HepG2 (cell line): ENCODE data around the gene PMEPA1. TPM values are rescaled to one million over a fixed set of nuclear protein-coding genes. Genes with fewer than 3 reads are reported as not detected.
A peak's percentile ranks its signal among the peaks of the same experiment; 100 is the strongest.

Source experiments
- ATAC-seq: fragments of 200-7000 bp; cut with Tn5 transposase; 3 replicates; pipeline ENCODE4 v1.9.1; 2020; ENCODE audit warnings: mild to moderate bottlenecking, moderate library complexity
- BruUV-seq: library from RNA; stranded (reverse); fragments of 400-500 nt; replicated peaks from 2 replicates; lab custom pipeline; 2021; lab: Mats Ljungman, UMichigan
- CTCF ChIA-PET: fragments of 300-600 bp; formaldehyde crosslinking; extraction: SDS; loops from one replicate; lab custom pipeline; 2021; ENCODE audit warnings: low total read pairs, inconsistent platforms, low intra/inter-chr PET ratio; lab: Yijun Ruan, JAX
- POLR2A ChIA-PET: fragments of 350-600 bp; sonication (Branson Sonifier 250); formaldehyde crosslinking; loops from one replicate; lab custom pipeline; 2020; ENCODE audit warnings: antibody characterized with exemption, inconsistent platforms; lab: Yijun Ruan, JAX
- DNase-seq: peaks from one replicate; pipeline ENCODE4 v3.0.0-alpha.2; 2015; ENCODE audit warnings: low spot score
- FAIRE-seq: peaks from 3 replicates; lab custom pipeline; 2011; peaks lifted over from hg19 to GRCh38; lab: Jason Lieb, UNC
- H2AFZ ChIP-seq: one replicate; pipeline ENCODE4 v1.6.1; 2011; ENCODE audit warnings: low read length, inconsistent platforms
- H3K27ac ChIP-seq: fragments of 300-600 bp; 3 replicates; pipeline ENCODE4 v1.8.0; 2011; ENCODE audit warnings: mixed run types, mild to moderate bottlenecking, mixed read lengths, low read length, inconsistent platforms; ENCODE audit not compliant: insufficient read depth; ENCODE audit errors: extremely low read length
- H3K27me3 ChIP-seq, 2 experiments: fragments of 200-600 bp in 1 of 2; 2 replicates in 1 of 2; 3 replicates in 1 of 2; pipeline versions ENCODE4 v1.6.0 to v1.8.0; 2011; ENCODE audit warnings: low read length in 2 of 2, mild to moderate bottlenecking in 2 of 2, moderate library complexity in 2 of 2, inconsistent platforms in 1 of 2; ENCODE audit not compliant: insufficient read depth in 2 of 2, control insufficient read depth in 1 of 2
- H3K36me3 ChIP-seq, 2 experiments: fragments of 200-600 bp in 1 of 2; replicated peaks in 1 of 2; 2 replicates in 1 of 2; 3 replicates in 1 of 2; pipeline versions ENCODE4 v1.5.1 to v1.8.0; 2011; ENCODE audit warnings: low read length in 2 of 2, inconsistent platforms in 1 of 2; ENCODE audit not compliant: insufficient read depth in 2 of 2, control insufficient read depth in 1 of 2
- H3K4me1 ChIP-seq: 2 replicates; pipeline ENCODE4 v1.5.1; 2012; ENCODE audit warnings: low read length, inconsistent platforms; ENCODE audit not compliant: insufficient read depth
- H3K4me2 ChIP-seq: 2 replicates; pipeline ENCODE4 v1.6.0; 2011; ENCODE audit warnings: low read depth, low read length, inconsistent platforms
- H3K4me3 ChIP-seq, 3 experiments: fragments of 200-600 bp in 1 of 3; sonication (generic), shearing (Covaris generic) in 1 of 3; replicated peaks in 1 of 3; 2 replicates each; pipeline ENCODE4 v1.5.1; 2011 to 2016; ENCODE audit warnings: low read length in 3 of 3, inconsistent platforms in 2 of 3, low read depth in 2 of 3, mild to moderate bottlenecking in 2 of 3, control low read depth in 1 of 3, mixed read lengths in 1 of 3; ENCODE audit not compliant: insufficient read depth in 1 of 3
- H3K79me2 ChIP-seq: one replicate; pipeline ENCODE4 v1.6.1; 2011; ENCODE audit warnings: low read length, inconsistent platforms; ENCODE audit not compliant: insufficient read depth
- H3K9ac ChIP-seq: 2 replicates; pipeline ENCODE4 v1.6.0; 2011; ENCODE audit warnings: mild to moderate bottlenecking, low read depth, low read length, inconsistent platforms; ENCODE audit not compliant: insufficient read depth
- H3K9me3 ChIP-seq: 2 replicates; pipeline ENCODE4 v1.5.1; 2012; ENCODE audit warnings: mild to moderate bottlenecking, low read length
- H4K20me1 ChIP-seq: 2 replicates; pipeline ENCODE4 v1.6.0; 2011; ENCODE audit warnings: inconsistent platforms, mild to moderate bottlenecking, low read length, moderate library complexity; ENCODE audit not compliant: insufficient read depth
- ARID2 ChIP-seq: sonication (generic); formaldehyde crosslinking; IDR thresholded peaks from 2 replicates; pipeline ENCODE4 v1.8.1; 2022; ENCODE audit warnings: mild to moderate bottlenecking, missing genetic modification reagents, borderline replicate concordance
- EEA1 ChIP-seq: sonication (generic); formaldehyde crosslinking; IDR thresholded peaks from 2 replicates; pipeline ENCODE4 v1.5.1; 2020; ENCODE audit warnings: mild to moderate bottlenecking, missing genetic modification reagents, borderline replicate concordance
- EZH2 ChIP-seq: conservative IDR thresholded peaks from 2 replicates; pipeline ENCODE4 v1.6.1; 2012; ENCODE audit warnings: mild to moderate bottlenecking, low read depth, low read length, moderate library complexity
- GATA4 ChIP-seq: sonication (generic); IDR thresholded peaks from 2 replicates; pipeline ENCODE4 v1.6.1; 2016; ENCODE audit warnings: antibody characterized with exemption, low read depth, borderline replicate concordance
- IRX3 ChIP-seq: sonication (generic); formaldehyde crosslinking; IDR thresholded peaks from 2 replicates; pipeline ENCODE4 v1.8.1; 2023; ENCODE audit warnings: mild to moderate bottlenecking, low read depth, missing genetic modification reagents, borderline replicate concordance
- KDM2A ChIP-seq: sonication (generic); formaldehyde crosslinking; IDR thresholded peaks from 2 replicates; pipeline ENCODE4 v1.4.0; 2020; ENCODE audit warnings: low read depth, missing genetic modification reagents, borderline replicate concordance
- REPIN1 ChIP-seq: sonication (generic); formaldehyde crosslinking; IDR thresholded peaks from 2 replicates; pipeline ENCODE4 v1.8.0; 2022; ENCODE audit warnings: missing genetic modification reagents, low read depth, mild to moderate bottlenecking, borderline replicate concordance
- RORA ChIP-seq: sonication (generic); formaldehyde crosslinking; IDR thresholded peaks from 2 replicates; pipeline ENCODE4 v1.5.0; 2020; ENCODE audit warnings: mild to moderate bottlenecking, missing genetic modification reagents, moderate library complexity
- TBL1XR1 ChIP-seq: fragments of 150-350 bp; IDR thresholded peaks from 2 replicates; pipeline ENCODE4 v1.6.1; 2014; ENCODE audit warnings: borderline replicate concordance, low read length; ENCODE audit not compliant: partially characterized antibody
- TEAD3 ChIP-seq: optimal IDR thresholded peaks from 2 replicates; pipeline ENCODE3; 2016; ENCODE audit warnings: borderline replicate concordance
- YEATS4 ChIP-seq: sonication (generic); formaldehyde crosslinking; IDR thresholded peaks from 2 replicates; pipeline ENCODE4 v1.4.0; 2020; ENCODE audit warnings: missing genetic modification reagents, borderline replicate concordance
- ZMAT3 ChIP-seq: sonication (generic); formaldehyde crosslinking; conservative IDR thresholded peaks from 2 replicates; pipeline ENCODE4 v1.7.0; 2021; ENCODE audit warnings: missing genetic modification reagents
- ZNF235 ChIP-seq: sonication (generic); formaldehyde crosslinking; IDR thresholded peaks from 2 replicates; pipeline ENCODE4 v1.8.1; 2023; ENCODE audit warnings: mild to moderate bottlenecking, missing genetic modification reagents, borderline replicate concordance
- ZNF354B ChIP-seq: sonication (generic); formaldehyde crosslinking; IDR thresholded peaks from 2 replicates; pipeline ENCODE4 v1.8.0; 2022; ENCODE audit warnings: mild to moderate bottlenecking, missing genetic modification reagents
- ZNF446 ChIP-seq: sonication (generic); formaldehyde crosslinking; IDR thresholded peaks from 2 replicates; pipeline ENCODE4 v1.5.0; 2020; ENCODE audit warnings: mild to moderate bottlenecking, missing genetic modification reagents
- ZNF737 ChIP-seq: sonication (generic); formaldehyde crosslinking; IDR thresholded peaks from 2 replicates; pipeline ENCODE4 v1.5.0; 2020; ENCODE audit warnings: missing genetic modification reagents, mild to moderate bottlenecking, borderline replicate concordance
- ZNF83 ChIP-seq: sonication (generic); formaldehyde crosslinking; IDR thresholded peaks from 2 replicates; pipeline ENCODE4 v1.4.0; 2020; ENCODE audit warnings: missing genetic modification reagents, mild to moderate bottlenecking, borderline replicate concordance
- WGBS: methylation state at CpG from one replicate; pipeline ENCODE4 v1.1.6; 2017; ENCODE audit warnings: low lambda C conversion rate; 5-methylcytosine and 5-hydroxymethylcytosine counted together
- in situ Hi-C: cut with HindIII; loops from 2 replicates; pipeline ENCODE4 v1.10.0; 2017; ENCODE audit warnings: low pct_unique_long_range_greater_than_20kb; ENCODE audit not compliant: extremely low pct_ligation_motif_present
- intact Hi-C: fragments of 100-400 bp; cut with micrococcal nuclease; formaldehyde crosslinking; loops from one replicate; pipeline ENCODE4 v1.10.0; 2022; ENCODE audit not compliant: unreplicated experiment
- polyA plus RNA-seq, 8 experiments: library from polyadenylated mRNA; depleted of rRNA in 3 of 8; stranded (reverse) in 7 of 8; unstranded in 1 of 8; fragments of >200 nt; fragmentation: Illumina TruSeq in 4 of 8; extraction: Trizol in 4 of 8; gene quantifications; 2 replicates each; pipeline versions ENCODE4 v1.2.1 to v1.2.3, GENCODE V29; 2011 to 2016; ENCODE audit warnings: low read depth in 4 of 8, missing spikeins in 1 of 8, mixed read lengths in 1 of 8; ENCODE audit not compliant: insufficient read depth in 1 of 8
- total RNA-seq, 5 experiments: library from RNA; depleted of rRNA; stranded (reverse); fragments of >200 nt; fragmentation: Illumina TruSeq; extraction: Trizol; gene quantifications; 2 replicates each; pipeline ENCODE4 v1.2.3, GENCODE V29; 2016; ENCODE audit warnings: low read depth in 1 of 5
- TF ChIP-seq, protein P1 (sequence below): sonication (generic); IDR thresholded peaks from 2 replicates; pipeline ENCODE4 v1.6.1; 2016; ENCODE audit warnings: low read depth, borderline replicate concordance

Gene PMEPA1
- total and polyA plus RNA-seq, 2 of the 13 experiments (the other 11 are each of a cell fraction or from before 2014, with no cell fraction given), result not detected

DNA sequence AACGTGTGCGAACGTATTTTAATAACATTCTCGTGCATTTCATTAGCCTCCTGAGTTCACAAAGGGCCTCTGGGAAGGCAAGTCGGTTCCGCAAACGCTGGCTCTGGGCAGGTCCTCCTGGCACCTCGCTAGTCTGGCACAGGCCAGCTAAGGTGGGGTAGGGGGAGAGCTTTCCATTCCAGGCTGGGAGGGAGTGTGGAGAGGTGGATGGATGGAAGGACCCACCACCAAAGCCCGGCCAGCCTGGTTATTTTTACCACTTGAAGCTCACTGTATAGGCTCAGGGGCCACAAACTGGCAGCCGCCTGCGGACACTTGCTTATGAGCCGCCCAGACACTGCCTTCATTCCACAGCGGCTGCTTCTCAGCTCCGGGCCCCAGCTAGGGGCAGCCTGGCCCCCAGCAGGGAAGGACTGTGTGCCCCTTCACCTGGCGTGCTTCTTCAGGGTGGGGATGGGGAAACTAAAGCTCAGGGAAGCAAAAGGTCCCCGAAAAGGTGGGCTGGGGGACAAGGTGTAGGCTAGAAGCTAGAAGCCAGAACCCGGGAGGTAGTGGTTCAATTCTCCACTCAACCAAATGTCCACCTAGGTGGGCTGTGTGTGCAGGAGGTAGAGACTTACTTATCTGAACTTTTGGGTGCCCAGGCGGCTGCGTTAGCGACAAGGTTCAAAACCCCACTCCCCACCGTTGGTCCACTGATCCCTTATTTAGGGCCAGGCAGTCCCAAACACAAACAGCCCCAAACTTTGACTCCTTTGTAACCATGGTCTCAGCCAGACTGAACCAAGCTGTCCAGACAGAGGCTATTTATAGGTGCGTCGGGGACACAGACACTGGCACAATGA lies 1.7 kb downstream of the PMEPA1 start:
- no peak overlapping the region for H3K4me2 ChIP-seq
- no peak overlapping the region for H2AFZ ChIP-seq
- 21% methylated on average over 23 of the region's 23 CpGs for WGBS
- in situ Hi-C loops (no loop called here), intact Hi-C loops (no loop called here)
- H3K27me3 ChIP-seq, result peaks cover 22 to 92% of the 10 kb centered on the region in 2 experiments
- H3K4me1 ChIP-seq, result no peaks in the 10 kb centered on the region
- ATAC-seq, result peak; percentile 15; the same call in 2 of the 3 replicates
- no peak overlapping the region for H3K4me3 ChIP-seq
- peaks cover 4% of the 10 kb centered on the region; the same call in 1 of the 2 replicates for H4K20me1 ChIP-seq
- H3K9ac ChIP-seq, result no peak overlapping the region
- TF ChIP-seq ZMAT3 (CRISPR knock-in tag), result no peak
- 0 out of 2 replicates have a peak, but pooled peaks have one; percentile 99 for TF ChIP-seq EZH2
- TF ChIP-seq, all 625 proteins: peak for 1
- no peak for DNase-seq
- no peaks in the 10 kb centered on the region for H3K9me3 ChIP-seq
- no TSS peak for BruUV-seq
- FAIRE-seq, result no peak
- CTCF ChIA-PET, result no interaction called here
- no peaks in the 10 kb centered on the region for H3K36me3 ChIP-seq
- POLR2A ChIA-PET, result no interaction called here
- no peak overlapping the region for H3K27ac ChIP-seq
- no peaks in the 10 kb centered on the region for H3K79me2 ChIP-seq

DNA sequence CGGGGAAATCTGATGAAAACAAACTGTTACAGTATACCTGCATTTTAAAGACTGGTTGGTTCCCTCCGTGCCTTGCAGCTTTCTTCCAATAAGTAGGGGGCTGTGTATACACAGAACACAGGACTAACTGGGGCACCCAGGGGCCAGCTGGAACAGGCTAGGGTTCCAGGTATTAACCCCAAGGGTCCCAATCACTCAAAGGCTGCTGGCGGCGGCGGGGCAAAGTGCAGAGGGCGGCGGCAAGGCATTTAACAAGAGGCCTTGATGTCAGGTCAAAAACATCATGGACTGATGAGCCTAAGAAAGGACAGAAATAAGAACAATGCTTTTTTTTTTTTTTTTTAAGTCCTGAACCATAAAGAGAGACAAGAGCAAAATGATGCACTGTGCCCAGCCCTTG lies 2.5 kb downstream of the PMEPA1 start:
- intact Hi-C loops, result no loop called here
- no TSS peak for BruUV-seq
- CTCF ChIA-PET, result no interaction called here
- POLR2A ChIA-PET, result no interaction called here
- Histone ChIP-seq H3K27me3 (peaks cover 24 to 91% of the 10 kb centered on the region in 2 experiments), H3K36me3 (no peaks in the 10 kb centered on the region), H4K20me1 (peaks cover 4% of the 10 kb centered on the region; the same call in 1 of the 2 replicates), H3K27ac (no peak overlapping the region), H3K4me3 (no peak overlapping the region), H3K9ac (no peak overlapping the region), H3K9me3 (no peaks in the 10 kb centered on the region), H3K79me2 (no peaks in the 10 kb centered on the region), H3K4me2 (no peak overlapping the region), H2AFZ (no peak overlapping the region), H3K4me1 (no peaks in the 10 kb centered on the region)
- no peak for DNase-seq
- WGBS, result 6% methylated on average over 7 of the region's 7 CpGs
- in situ Hi-C loops, result no loop called here
- FAIRE-seq, result no peak
- ATAC-seq, result no peak
- TF ChIP-seq ZNF737 (CRISPR knock-in tag) (no peak), ZNF446 (CRISPR knock-in tag) (no peak), ZNF235 (CRISPR knock-in tag) (no peak), EEA1 (CRISPR knock-in tag) (no peak), REPIN1 (CRISPR knock-in tag) (no peak), KDM2A (CRISPR knock-in tag) (no peak), YEATS4 (CRISPR knock-in tag) (no peak), TBL1XR1 (no peak), IRX3 (no peak), GATA4 (no peak), ARID2 (CRISPR knock-in tag) (no peak), ZNF83 (CRISPR knock-in tag) (no peak), ZNF354B (CRISPR knock-in tag) (no peak), RORA (no peak), TEAD3 (no peak)
- TF ChIP-seq, protein P1, sequence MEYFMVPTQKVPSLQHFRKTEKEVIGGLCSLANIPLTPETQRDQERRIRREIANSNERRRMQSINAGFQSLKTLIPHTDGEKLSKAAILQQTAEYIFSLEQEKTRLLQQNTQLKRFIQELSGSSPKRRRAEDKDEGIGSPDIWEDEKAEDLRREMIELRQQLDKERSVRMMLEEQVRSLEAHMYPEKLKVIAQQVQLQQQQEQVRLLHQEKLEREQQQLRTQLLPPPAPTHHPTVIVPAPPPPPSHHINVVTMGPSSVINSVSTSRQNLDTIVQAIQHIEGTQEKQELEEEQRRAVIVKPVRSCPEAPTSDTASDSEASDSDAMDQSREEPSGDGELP, result no peak
